8988T (cell line): ENCODE data around the gene ZNF277.

Experiments
- DNase-seq: peaks from one replicate; pipeline ENCODE4 v3.0.0; 2011

The ZNF277 gene

GRCh38 chr7:112206238-112206990, at the start of gene ZNF277, which contains the start of gene DOCK4:
TSS of gene ZNF277 (plus strand) at chr7:112206695. CDS start at chr7:112206717, 22 bp downstream.
TSS of gene DOCK4 (minus strand) at chr7:112206399. CDS start at chr7:112206138, 261 bp downstream.
- peak; percentile 72 for DNase-seq

GRCh38 chr7:112157072-112157471, 49.4 kb upstream of the ZNF277 start:
- DNase-seq: no peak

GRCh38 chr7:112159351-112159750, 47.1 kb upstream of the ZNF277 start:
- no peak for DNase-seq

- no peak for DNase-seq
These were observed 46.2 kb upstream of the ZNF277 start for GRCh38 chr7:112160130-112160770.

GRCh38 chr7:112160771-112161150, 45.7 kb upstream of the ZNF277 start:
- no peak for DNase-seq

- no peak for DNase-seq
These were observed 45.0 kb upstream of the ZNF277 start for GRCh38 chr7:112161253-112162141.

GRCh38 chr7:112162142-112162766, 44.2 kb upstream of the ZNF277 start:
- no peak for DNase-seq

GRCh38 chr7:112162784-112163506, 43.5 kb upstream of the ZNF277 start:
- no peak for DNase-seq

- no peak for DNase-seq
These were observed 39.3 kb upstream of the ZNF277 start for GRCh38 chr7:112167147-112167546.

- no peak for DNase-seq
These were observed 37.6 kb upstream of the ZNF277 start for GRCh38 chr7:112168915-112169314.

- no peak for DNase-seq
These were observed 34.8 kb upstream of the ZNF277 start for GRCh38 chr7:112171673-112172072.

- DNase-seq: no peak
These were observed 33.5 kb upstream of the ZNF277 start for GRCh38 chr7:112172870-112173567.

GRCh38 chr7:112173568-112173905, 33.0 kb upstream of the ZNF277 start:
- no peak for DNase-seq

GRCh38 chr7:112174192-112174591, 32.3 kb upstream of the ZNF277 start:
- no peak for DNase-seq

- DNase-seq: no peak
These were observed 30.3 kb upstream of the ZNF277 start for GRCh38 chr7:112176241-112176640.

- no peak for DNase-seq
These were observed 29.6 kb upstream of the ZNF277 start for GRCh38 chr7:112176693-112177415.

- DNase-seq: no peak
These were observed 26.3 kb upstream of the ZNF277 start for GRCh38 chr7:112180223-112180622.

- DNase-seq: no peak
These were observed 23.7 kb upstream of the ZNF277 start for GRCh38 chr7:112182749-112183148.

GRCh38 chr7:112183266-112183665, 23.2 kb upstream of the ZNF277 start:
- DNase-seq: no peak

GRCh38 chr7:112184455-112184854, 22.0 kb upstream of the ZNF277 start:
- DNase-seq: no peak
